HEK293T (cell line): Measurements from ENCODE around the gene TIMM44.
A peak's percentile ranks its signal among the peaks of the same experiment; 100 is the strongest.

Experiments
- CTCF ChIA-PET: fragments of 350-600 bp; formaldehyde crosslinking; extraction: SDS; loops from one replicate; lab custom pipeline; 2021; ENCODE audit warnings: antibody characterized with exemption, inconsistent platforms; lab: Yijun Ruan, JAX
- POLR2A ChIA-PET: fragments of 350-600 bp; formaldehyde crosslinking; extraction: SDS; loops from one replicate; lab custom pipeline; 2020; ENCODE audit warnings: antibody characterized with exemption, inconsistent platforms; lab: Yijun Ruan, JAX
- DNase-seq: peaks from one replicate; pipeline ENCODE4 v3.0.0; 2012; ENCODE audit warnings: mixed read lengths; ENCODE audit errors: extremely low spot score
- ARNT ChIP-seq: fragments of 450-650 bp; IDR thresholded peaks from 2 replicates; pipeline ENCODE4 v1.6.1; 2017; ENCODE audit warnings: mild to moderate bottlenecking
- BHLHE40 ChIP-seq: fragments of 450-650 bp; IDR thresholded peaks from 2 replicates; pipeline ENCODE4 v1.6.1; 2016; ENCODE audit warnings: mild to moderate bottlenecking, moderate library complexity, borderline replicate concordance
- CTBP1 ChIP-seq: fragments of 450-650 bp; IDR thresholded peaks from 2 replicates; pipeline ENCODE4 v1.6.1; 2016; ENCODE audit warnings: borderline replicate concordance
- ELF4 ChIP-seq: fragments of 450-650 bp; IDR thresholded peaks from 2 replicates; pipeline ENCODE4 v1.6.1; 2017; ENCODE audit warnings: antibody characterized with exemption
- FOXA1 ChIP-seq: fragments of 450-650 bp; IDR thresholded peaks from 2 replicates; pipeline ENCODE4 v1.6.1; 2016; ENCODE audit warnings: mild to moderate bottlenecking
- FOXK2 ChIP-seq: fragments of 450-650 bp; IDR thresholded peaks from 2 replicates; pipeline ENCODE4 v1.6.1; 2016; ENCODE audit warnings: mild to moderate bottlenecking
- FOXM1 ChIP-seq: fragments of 450-650 bp; IDR thresholded peaks from 2 replicates; pipeline ENCODE4 v1.6.1; 2017; ENCODE audit warnings: mild to moderate bottlenecking, borderline replicate concordance
- HDGF ChIP-seq: fragments of 450-650 bp; IDR thresholded peaks from 2 replicates; pipeline ENCODE4 v1.6.1; 2017; ENCODE audit warnings: antibody characterized with exemption, borderline replicate concordance
- L3MBTL2 ChIP-seq: fragments of 450-650 bp; conservative IDR thresholded peaks from 2 replicates; pipeline ENCODE4 v1.6.1; 2016; ENCODE audit warnings: mild to moderate bottlenecking
- LEF1 ChIP-seq: fragments of 450-650 bp; IDR thresholded peaks from 2 replicates; pipeline ENCODE4 v1.6.1; 2017; ENCODE audit warnings: mild to moderate bottlenecking, borderline replicate concordance
- NFRKB ChIP-seq: fragments of 450-650 bp; IDR thresholded peaks from 2 replicates; pipeline ENCODE4 v1.6.1; 2016; ENCODE audit warnings: mild to moderate bottlenecking, moderate library complexity
- SP1 ChIP-seq: fragments of 450-650 bp; IDR thresholded peaks from 2 replicates; pipeline ENCODE4 v1.6.1; 2017
- SUZ12 ChIP-seq: fragments of 450-650 bp; IDR thresholded peaks from 2 replicates; pipeline ENCODE4 v1.6.1; 2016; ENCODE audit warnings: mild to moderate bottlenecking
- TARDBP ChIP-seq: fragments of 450-650 bp; IDR thresholded peaks from 2 replicates; pipeline ENCODE4 v1.6.1; 2016
- ZNF384 ChIP-seq: fragments of 450-650 bp; IDR thresholded peaks from 2 replicates; pipeline ENCODE4 v1.6.1; 2016
- TF ChIP-seq, protein P1 (sequence below): fragments of 450-650 bp; IDR thresholded peaks from 2 replicates; pipeline ENCODE4 v1.6.1; 2016

TIMM44 gene

DNA sequence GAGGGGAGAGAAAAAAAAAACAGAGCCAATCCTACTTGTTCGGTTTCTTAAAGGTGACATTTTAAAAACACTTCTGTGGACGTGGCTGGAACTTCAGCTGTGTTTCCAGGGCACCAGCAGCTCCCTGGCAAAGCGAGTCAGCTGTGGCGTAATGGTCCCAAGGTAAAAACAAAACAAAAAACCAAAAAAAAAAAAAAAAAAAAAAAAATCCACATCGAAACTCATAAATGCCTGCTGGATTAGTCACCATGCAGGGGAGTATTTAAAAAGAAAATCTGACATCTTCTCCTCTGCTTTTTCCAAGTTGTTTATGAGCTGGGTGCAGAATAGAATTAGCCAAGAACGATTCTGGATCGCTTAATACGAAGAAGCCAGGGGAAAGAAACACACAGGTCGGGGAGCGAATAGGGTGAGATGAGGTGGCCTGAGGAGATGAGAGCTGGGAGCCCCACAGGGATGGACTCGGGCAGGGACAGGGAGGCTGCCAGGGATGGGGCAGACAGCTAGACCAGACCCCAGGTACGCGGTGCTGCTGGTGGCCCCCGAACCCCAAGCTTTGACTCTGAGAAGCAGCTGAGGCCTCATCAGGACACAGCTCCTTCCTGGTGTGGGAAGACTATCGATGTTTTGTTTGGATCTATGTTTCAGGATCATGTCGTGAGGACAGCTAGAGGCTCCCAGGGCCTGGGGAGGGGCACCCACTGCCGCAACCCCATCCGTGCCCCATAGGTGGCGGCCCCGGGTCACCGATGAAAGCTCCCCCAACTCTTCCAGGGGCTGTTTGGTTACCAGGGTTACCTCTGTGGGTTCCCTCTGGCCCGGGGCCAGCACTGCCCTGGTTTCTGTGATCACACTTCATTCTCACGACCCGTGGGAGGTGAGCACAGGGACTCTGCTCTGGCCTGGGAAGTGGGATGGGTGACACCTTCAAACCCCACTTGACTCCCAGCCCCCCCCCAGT is 14.4 kb downstream of the TIMM44 start:
- DNase-seq, result peak; percentile 47
- CTCF ChIA-PET, result interaction anchor here (0.6 to 3.6 kb wide), 11 partner anchors 9 to 268 kb away, joined by 3 to 29 read pairs (median 4); partner anchors contain the start of genes SNAPC2 and TIMM44
- TF ChIP-seq NFRKB (no peak), LEF1 (no peak), SUZ12 (no peak), L3MBTL2 (no peak), FOXA1 (no peak), FOXK2 (no peak), FOXM1 (no peak), SP1 (no peak), ARNT (no peak), BHLHE40 (no peak), ELF4 (no peak), TARDBP (no peak), CTBP1 (no peak), HDGF (no peak), ZNF384 (no peak)
- TF ChIP-seq, protein P1, sequence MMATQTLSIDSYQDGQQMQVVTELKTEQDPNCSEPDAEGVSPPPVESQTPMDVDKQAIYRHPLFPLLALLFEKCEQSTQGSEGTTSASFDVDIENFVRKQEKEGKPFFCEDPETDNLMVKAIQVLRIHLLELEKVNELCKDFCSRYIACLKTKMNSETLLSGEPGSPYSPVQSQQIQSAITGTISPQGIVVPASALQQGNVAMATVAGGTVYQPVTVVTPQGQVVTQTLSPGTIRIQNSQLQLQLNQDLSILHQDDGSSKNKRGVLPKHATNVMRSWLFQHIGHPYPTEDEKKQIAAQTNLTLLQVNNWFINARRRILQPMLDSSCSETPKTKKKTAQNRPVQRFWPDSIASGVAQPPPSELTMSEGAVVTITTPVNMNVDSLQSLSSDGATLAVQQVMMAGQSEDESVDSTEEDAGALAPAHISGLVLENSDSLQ, result no peak
- POLR2A ChIA-PET, result interaction anchor here (0.6 to 2.5 kb wide), 5 partner anchors 8 to 70 kb away, joined by 3 to 32 read pairs (median 3); partner anchors contain the start of genes SNAPC2 and TIMM44

DNA sequence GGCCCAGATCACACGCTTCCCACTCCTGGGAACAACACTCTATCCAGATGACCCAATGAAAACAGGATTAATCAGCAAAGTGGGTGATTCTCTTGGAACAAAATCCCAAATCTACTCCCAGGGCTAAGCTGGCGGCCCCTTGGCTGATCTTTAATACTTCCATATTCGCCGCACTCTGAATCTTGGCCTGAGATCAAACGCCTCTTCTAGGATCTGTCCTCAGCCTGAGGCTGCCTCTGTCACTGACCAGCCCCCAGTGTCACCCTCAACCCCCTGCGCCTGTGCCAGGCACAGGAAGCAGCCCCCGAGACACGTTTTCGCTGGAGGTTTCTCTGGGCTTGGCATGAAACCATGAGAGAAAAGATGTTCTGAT is 15.1 kb downstream of the TIMM44 start:
- ChIA-PET CTCF (interaction anchor here (0.6 to 3.6 kb wide), 3 partner anchors 16 to 267 kb away, joined by 3 to 29 read pairs (median 4); partner anchors contain the start of gene TIMM44), POLR2A (interaction anchor here (1.1 to 2.5 kb wide), 2 partner anchors 9 to 15 kb away, joined by 3 to 32 read pairs; partner anchors contain the start of genes SNAPC2 and TIMM44)
- no peak for DNase-seq
- TF ChIP-seq BHLHE40 (no peak), SUZ12 (no peak), FOXM1 (no peak), SP1 (no peak), ELF4 (no peak), LEF1 (no peak), L3MBTL2 (no peak), ARNT (no peak), NFRKB (no peak)
- TF ChIP-seq, protein P1, result no peak

DNA sequence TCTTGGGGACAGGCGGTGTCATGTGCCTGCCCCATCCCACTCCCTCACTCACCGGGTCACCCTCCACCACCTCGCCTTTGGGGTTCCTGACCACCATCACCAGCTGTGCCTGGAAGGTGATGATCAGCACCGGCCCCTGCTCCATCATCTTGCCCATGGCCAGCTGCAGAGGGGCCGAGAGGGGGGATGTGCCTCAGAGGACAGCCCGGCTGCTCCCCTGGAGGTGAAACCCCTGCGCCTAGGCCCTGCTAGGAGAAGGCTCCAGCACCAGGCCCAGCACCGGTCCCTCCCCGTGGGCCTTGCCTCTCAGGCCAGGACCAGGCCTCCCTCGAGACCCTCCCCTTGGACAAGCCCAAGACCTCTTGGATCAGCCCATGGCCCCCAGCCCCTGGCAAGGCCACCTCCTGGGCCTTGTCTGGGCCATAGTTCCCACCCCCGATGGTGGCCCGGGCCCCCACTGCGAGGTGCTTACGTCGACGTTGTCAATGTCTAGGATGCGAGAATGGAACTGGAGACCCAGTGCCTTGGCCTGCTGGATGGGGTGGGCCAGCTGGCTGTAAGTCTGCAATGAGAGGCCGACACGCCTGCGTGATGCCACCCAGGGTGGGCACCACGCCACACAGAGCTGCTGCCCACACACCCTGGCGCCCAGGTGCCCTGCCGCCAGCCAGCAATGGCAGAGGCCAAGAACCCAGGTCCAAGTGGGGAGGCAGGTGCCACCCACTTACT is 15.7 kb downstream of the TIMM44 start:
- POLR2A ChIA-PET, result interaction anchor here (1.0 to 2.5 kb wide), 3 partner anchors 10 to 17 kb away, joined by 3 to 32 read pairs (median 4); partner anchors contain the start of gene TIMM44
- TF ChIP-seq ARNT (no peak), ELF4 (no peak), LEF1 (no peak), BHLHE40 (no peak), TARDBP (no peak), HDGF (no peak), L3MBTL2 (no peak), FOXA1 (no peak), SP1 (no peak), SUZ12 (no peak), CTBP1 (no peak)
- TF ChIP-seq, protein P1, result no peak
- no peak for DNase-seq
- CTCF ChIA-PET, result interaction anchor here (1.0 to 3.6 kb wide), 2 partner anchors 17 to 75 kb away, joined by 3 to 29 read pairs; partner anchors contain the start of gene TIMM44

DNA sequence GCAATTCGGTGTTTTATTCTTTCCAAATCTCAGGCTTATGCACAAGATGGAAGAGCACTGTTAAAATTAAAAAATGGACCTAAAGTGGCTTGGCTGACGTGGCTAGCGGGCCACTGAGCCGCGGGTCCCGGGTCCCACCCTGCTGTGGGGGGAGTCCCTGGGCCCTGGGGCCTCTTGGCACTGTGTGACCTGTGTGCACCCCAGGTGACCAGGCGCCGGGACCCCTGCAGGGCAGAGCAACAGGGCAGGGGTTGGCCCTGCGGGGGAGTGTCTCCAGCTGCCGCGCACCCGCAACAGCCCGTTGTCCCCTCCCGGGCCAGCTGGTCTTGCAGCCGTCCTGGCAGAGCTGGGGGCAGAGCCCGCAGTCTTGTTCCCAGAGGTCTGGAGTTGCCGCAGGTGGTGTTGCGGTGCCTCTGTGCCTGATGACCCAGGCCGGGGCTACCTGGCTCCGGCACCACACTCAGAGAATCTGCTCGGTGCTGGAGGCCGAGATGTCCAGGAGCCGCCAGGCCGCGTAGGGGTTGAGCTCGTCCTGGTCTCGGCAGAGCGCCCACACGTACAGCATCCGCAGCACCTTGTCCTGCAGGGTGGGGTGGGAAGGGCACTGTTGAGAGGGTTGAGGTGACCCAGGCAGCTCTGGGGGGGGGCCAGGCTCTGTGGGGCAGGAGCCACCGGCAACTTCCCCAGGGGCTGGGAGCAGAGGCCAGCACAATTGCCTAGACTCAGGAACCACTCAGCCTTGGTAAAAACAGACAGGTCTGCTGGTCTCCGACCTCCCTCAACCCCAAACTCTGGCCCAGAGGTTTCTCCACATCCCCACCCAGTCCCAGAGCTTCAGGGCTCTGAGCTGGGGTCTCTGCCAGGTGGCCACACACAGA is 16.5 kb downstream of the TIMM44 start:
- ChIA-PET POLR2A (interaction anchor here (0.9 to 1.5 kb wide), 3 partner anchors 11 to 18 kb away, joined by 3 to 4 read pairs (median 3); no protein-coding TSS in a partner anchor), CTCF (interaction anchor here (1.0 kb wide), 1 partner anchor 74 kb away, joined by 3 read pairs; no protein-coding TSS in a partner anchor)
- DNase-seq, result no peak
- TF ChIP-seq, protein P1, result no peak
- TF ChIP-seq CTBP1, result no peak
- TF ChIP-seq SUZ12, result no peak
- no peak for TF ChIP-seq FOXM1
- TF ChIP-seq LEF1, result no peak
- TF ChIP-seq TARDBP, result no peak
- no peak for TF ChIP-seq FOXA1
- TF ChIP-seq FOXK2, result no peak
- no peak for TF ChIP-seq ELF4
- TF ChIP-seq NFRKB, result no peak
- no peak for TF ChIP-seq ZNF384
- no peak for TF ChIP-seq L3MBTL2
- no peak for TF ChIP-seq ARNT
- no peak for TF ChIP-seq SP1
- no peak for TF ChIP-seq HDGF
- no peak for TF ChIP-seq BHLHE40
